Ovary (tissue), 3 donors: ENCODE data around the gene TMOD3.

ENCODE experiments used
- POLR2A ChIP-seq: fragments of 450-650 bp; IDR thresholded peaks from one replicate; pipeline ENCODE4 v1.6.1; 2017; ENCODE audit warnings: antibody characterized with exemption, mild to moderate bottlenecking, moderate library complexity
- TF ChIP-seq, protein P1 (sequence below), 3 donors: fragments of 450-650 bp in 2 of 3; fragments of 200-600 bp in 1 of 3; IDR thresholded peaks; one replicate each; pipeline versions ENCODE4 v1.5.1 to v1.8.0; 2016 to 2022; ENCODE audit warnings: antibody characterized with exemption in 3 of 3, mild to moderate bottlenecking in 1 of 3
- donor health status: DM: no; HTN: no; CAD: no.

DNA sequence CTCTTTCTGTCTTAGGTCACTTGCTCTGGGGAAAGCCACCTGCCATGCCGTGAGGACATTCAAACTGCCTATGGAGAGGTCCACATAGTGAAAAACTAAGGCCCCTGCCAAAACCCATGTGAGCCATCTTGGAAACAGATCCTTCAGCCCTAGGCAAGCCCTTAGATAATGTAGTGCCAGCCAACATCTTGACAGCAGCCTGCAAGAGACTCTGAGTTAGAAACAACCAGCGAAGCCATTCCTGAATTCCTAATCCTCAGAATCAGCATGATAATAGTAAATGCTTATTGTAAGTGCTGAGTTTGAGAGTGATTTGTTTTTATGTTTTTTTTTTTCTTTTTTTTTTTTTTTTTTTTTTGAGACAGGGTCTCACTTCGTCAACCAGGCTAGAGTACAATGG lies 101.6 kb downstream of the TMOD3 start:
- TF ChIP-seq, protein P1, sequence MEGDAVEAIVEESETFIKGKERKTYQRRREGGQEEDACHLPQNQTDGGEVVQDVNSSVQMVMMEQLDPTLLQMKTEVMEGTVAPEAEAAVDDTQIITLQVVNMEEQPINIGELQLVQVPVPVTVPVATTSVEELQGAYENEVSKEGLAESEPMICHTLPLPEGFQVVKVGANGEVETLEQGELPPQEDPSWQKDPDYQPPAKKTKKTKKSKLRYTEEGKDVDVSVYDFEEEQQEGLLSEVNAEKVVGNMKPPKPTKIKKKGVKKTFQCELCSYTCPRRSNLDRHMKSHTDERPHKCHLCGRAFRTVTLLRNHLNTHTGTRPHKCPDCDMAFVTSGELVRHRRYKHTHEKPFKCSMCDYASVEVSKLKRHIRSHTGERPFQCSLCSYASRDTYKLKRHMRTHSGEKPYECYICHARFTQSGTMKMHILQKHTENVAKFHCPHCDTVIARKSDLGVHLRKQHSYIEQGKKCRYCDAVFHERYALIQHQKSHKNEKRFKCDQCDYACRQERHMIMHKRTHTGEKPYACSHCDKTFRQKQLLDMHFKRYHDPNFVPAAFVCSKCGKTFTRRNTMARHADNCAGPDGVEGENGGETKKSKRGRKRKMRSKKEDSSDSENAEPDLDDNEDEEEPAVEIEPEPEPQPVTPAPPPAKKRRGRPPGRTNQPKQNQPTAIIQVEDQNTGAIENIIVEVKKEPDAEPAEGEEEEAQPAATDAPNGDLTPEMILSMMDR (IDR thresholded peaks at IDR 0.05), result no peak
- TF ChIP-seq POLR2A, result no peak
